ENCODE data around the gene ULK2.

The ULK2 gene

GRCh38 chr17:19726631-19727376 is 140.9 kb downstream of the ULK2 start:
- DNase-seq (ENCODE audit: low read depth, low spot score) = no peak

DNA sequence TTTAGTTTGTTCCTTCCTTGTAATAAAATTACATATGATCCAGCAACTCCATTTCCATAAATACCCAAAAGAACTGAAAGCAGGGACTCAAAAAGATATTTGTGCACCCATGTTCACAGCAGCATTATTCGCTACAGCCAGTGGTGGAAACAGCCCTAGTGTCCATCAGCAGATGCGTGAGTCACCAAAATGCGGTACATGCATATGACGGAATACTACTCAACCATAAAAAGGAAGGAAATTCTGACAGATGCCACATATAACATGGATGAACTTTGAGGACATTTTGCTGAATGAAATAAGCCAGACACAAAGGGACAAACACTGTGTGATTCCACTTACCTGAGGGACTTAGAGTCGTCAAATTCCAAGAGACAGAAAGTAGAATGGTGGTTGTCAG is 142.2 kb downstream of the ULK2 start:
- DNase-seq (ENCODE audit: low read depth, low spot score) = no peak

DNA sequence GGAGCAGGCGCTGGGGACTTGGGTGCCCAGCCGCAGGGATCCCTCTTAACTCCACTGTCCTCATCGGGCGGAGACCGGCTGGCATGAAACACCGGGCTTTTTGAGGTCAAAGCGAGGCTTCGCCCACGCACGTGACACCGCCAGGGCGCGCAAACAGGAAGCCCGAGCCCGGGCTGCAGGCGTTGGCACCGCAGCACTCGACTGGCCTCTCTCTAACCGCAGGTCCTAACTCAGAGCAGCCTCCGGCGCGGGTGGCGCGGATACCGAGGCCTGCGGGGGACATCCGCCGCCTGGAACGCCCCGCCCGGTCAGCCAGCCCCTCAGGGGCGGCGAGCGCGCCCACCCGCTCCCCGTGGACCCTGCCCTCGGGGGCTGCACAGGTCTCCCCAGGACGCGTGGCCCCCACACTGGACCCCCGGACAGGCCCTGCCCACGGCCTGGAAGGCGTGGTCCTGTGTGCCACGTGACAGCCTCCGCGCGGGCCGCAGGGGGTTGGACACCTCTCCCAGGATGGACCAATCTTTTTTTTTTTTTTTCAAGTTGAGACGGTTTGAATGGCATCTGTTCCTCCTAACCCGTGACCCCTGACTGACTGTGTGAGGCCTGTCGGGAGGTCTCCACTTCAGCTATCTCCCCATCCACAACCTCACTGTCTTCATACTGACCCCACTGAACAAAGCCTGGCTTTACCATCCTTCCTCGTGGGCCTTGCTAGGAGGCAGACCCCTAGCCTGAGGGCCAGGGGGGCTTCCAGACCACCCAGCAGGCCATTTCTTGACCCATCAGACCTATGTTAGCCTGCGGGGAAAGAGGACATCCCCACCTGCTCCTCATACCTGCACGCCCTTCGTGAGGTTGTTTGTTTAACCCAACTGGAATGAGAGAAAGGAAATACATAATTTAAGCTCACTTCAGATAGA is 143.0 kb downstream of the ULK2 start:
- DNase-seq (ENCODE audit: low read depth, low spot score) = no peak

GRCh38 chr17:19723964-19724363 is 143.8 kb downstream of the ULK2 start:
- DNase-seq (ENCODE audit: low read depth, low spot score) = no peak
